Memory B cell (primary cell): Measurements from ENCODE around the gene MYL11.

Experiments
- ATAC-seq: fragments of 150-1000 bp; cut with Tn5 transposase; 2 replicates; pipeline ENCODE4 v1.10.0; 2021; ENCODE audit warnings: low read depth, mild to moderate bottlenecking, moderate library complexity
- DNase-seq, 2 donors: peaks; one replicate each; pipeline ENCODE4 v3.0.0; 2022; ENCODE audit warnings: low spot score in 2 of 2
- H3K27ac Mint-ChIP-seq: one replicate; pipeline ENCODE4 v1.8.0; 2022; ENCODE audit warnings: mild to moderate bottlenecking, moderate library complexity, mixed read lengths
- H3K27me3 Mint-ChIP-seq: one replicate; pipeline ENCODE4 v1.8.0; 2022; ENCODE audit warnings: mixed read lengths
- H3K36me3 Mint-ChIP-seq: one replicate; pipeline ENCODE4 v1.8.0; 2022; ENCODE audit warnings: mild to moderate bottlenecking, mixed read lengths
- H3K4me1 Mint-ChIP-seq: one replicate; pipeline ENCODE4 v1.8.0; 2022; ENCODE audit warnings: mixed read lengths
- H3K4me3 Mint-ChIP-seq: one replicate; pipeline ENCODE4 v1.8.0; 2022; ENCODE audit warnings: mild to moderate bottlenecking, moderate library complexity, mixed read lengths
- H3K9me3 Mint-ChIP-seq: one replicate; pipeline ENCODE4 v1.8.0; 2022; ENCODE audit warnings: mixed read lengths

The MYL11 gene

DNA sequence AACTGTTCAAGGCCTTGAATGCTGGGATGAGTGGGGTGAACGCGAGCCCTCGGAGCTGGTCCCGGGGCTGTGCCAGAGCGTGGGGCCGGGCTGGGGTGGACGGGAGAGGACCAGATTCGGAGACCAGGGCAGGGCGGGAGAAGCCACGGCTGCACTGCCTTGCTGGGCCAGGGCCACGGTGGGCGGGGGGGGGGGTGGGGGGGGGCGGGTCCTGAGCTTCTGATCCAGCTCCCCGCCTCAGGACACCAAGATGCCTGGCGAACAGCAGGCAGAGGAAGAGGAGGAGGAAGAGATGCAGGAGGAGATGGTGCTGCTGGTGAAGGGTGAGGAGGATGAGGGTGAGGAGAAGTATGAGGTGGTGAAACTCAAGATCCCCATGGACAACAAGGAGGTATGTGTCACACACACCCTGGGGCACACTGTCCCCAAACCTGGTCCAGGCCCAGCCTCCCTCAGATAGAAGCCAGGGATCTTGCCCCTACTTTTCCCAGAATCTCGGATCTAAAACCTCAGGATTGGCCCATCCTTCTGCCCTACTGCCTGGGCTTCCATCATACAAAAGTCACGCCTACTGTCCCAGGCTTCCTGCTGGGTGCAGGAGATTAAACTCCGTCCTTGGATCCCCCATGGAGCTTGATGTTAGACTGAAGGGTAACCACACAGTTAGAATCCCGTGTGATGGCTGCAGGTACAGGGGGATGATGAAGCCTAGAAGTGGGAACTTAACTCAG is 33.4 kb downstream of the MYL11 start:
- no peaks in the 10 kb centered on the region for H3K9me3 Mint-ChIP-seq
- no peak overlapping the region for H3K27ac Mint-ChIP-seq
- DNase-seq (no peak), ATAC-seq (no peak)
- H3K27me3 Mint-ChIP-seq: peaks cover 2% of the 10 kb centered on the region
- H3K4me1 Mint-ChIP-seq: peaks cover 25% of the 10 kb centered on the region
- peak overlapping the region; percentile 99 for H3K4me3 Mint-ChIP-seq
- peaks cover 5% of the 10 kb centered on the region for H3K36me3 Mint-ChIP-seq

GRCh38 chr16:30409125-30410060 is 34.8 kb downstream of the MYL11 start:
- Mint-ChIP-seq H3K4me1 (peaks cover 19% of the 10 kb centered on the region), H3K4me3 (peak overlapping the region; percentile 29), H3K36me3 (peaks cover 5% of the 10 kb centered on the region), H3K27ac (no peak overlapping the region), H3K27me3 (no peaks in the 10 kb centered on the region), H3K9me3 (no peaks in the 10 kb centered on the region)
- peak; percentile 67 for ATAC-seq
- DNase-seq: peak; percentile 94 to 95

- no peaks in the 10 kb centered on the region for H3K27me3 Mint-ChIP-seq
- no peak overlapping the region for H3K4me3 Mint-ChIP-seq
- peak overlapping the region; percentile 16 for H3K27ac Mint-ChIP-seq
- ATAC-seq (no peak), DNase-seq (no peak)
- H3K9me3 Mint-ChIP-seq: no peaks in the 10 kb centered on the region
- peaks cover 13% of the 10 kb centered on the region for H3K4me1 Mint-ChIP-seq
- H3K36me3 Mint-ChIP-seq: peaks cover 5% of the 10 kb centered on the region
These were observed 38.7 kb downstream of the MYL11 start for GRCh38 chr16:30413112-30413806.

DNA sequence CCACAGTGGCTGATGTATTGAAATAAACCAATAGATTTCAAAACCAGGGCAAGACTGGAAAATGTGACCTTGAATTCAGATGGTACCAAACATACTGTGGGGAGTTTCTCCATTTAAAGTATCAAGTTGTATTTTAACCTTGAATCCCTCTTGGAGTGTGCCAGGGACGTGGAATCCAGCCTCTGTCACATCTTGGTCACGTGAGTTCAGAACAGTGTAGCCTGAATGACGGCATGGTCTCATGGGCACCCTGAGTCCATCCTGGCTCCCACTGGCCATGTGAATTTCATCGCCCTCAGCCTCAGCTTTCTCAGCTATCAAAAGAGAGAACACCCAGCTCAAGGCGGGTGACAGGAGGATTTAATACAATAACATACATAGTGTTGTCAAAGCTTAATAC is 39.6 kb downstream of the MYL11 start:
- Mint-ChIP-seq H3K36me3 (peaks cover 5% of the 10 kb centered on the region), H3K4me3 (no peak overlapping the region), H3K9me3 (no peaks in the 10 kb centered on the region), H3K27me3 (no peaks in the 10 kb centered on the region), H3K27ac (no peak overlapping the region), H3K4me1 (peaks cover 6% of the 10 kb centered on the region)
- no peak for DNase-seq
- ATAC-seq: no peak

GRCh38 chr16:30416047-30416603 is 41.5 kb downstream of the MYL11 start:
- no peaks in the 10 kb centered on the region for H3K9me3 Mint-ChIP-seq
- DNase-seq (no peak), ATAC-seq (no peak)
- H3K36me3 Mint-ChIP-seq: peaks cover 13% of the 10 kb centered on the region
- H3K27ac Mint-ChIP-seq: no peak overlapping the region
- no peaks in the 10 kb centered on the region for H3K27me3 Mint-ChIP-seq
- H3K4me1 Mint-ChIP-seq: peaks cover 7% of the 10 kb centered on the region
- H3K4me3 Mint-ChIP-seq: no peak overlapping the region

DNA sequence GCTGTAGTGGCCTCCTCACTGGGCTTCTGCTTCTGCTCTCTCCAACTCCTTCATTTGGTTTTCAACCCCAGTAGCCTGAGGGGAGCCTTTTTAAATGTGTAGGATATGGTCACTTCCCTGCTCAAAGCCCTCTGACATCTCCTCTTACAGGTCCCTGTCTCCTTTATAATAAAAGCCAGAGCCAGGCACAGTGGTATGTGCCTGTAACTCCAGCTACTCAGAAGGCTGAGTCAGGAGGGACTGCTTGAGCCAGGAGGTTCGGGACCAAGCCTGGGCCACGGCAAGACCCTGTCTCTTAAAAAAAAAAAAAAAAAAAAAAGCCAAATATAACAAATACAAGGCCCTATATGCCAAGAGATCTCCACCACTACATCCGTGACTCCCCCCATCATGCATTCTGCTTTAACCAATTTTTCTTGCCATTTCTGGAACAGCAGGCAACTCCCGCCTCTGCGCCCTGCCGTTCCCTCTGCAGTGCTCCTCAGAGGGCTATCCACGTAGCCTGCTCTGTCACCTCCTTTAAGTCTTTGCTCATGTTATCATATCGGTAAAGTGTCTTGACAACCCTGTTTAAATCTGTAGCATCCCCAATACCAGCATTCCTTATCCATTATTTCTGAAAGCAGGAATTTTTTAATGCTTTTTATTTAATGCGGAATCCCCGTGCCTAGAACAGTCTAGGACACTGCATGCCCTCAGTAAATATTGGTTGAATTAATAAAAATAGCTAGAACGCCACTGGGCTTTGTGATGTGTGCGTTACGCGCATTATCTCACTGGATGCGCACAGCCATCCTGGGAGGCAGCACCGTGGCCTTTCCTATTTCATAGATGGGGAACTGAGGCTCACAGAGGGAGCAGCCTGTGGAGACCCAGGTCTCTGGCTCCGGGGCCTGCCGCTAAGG is 42.3 kb downstream of the MYL11 start:
- no peaks in the 10 kb centered on the region for H3K27me3 Mint-ChIP-seq
- DNase-seq: no peak
- no peak overlapping the region for H3K27ac Mint-ChIP-seq
- H3K4me3 Mint-ChIP-seq: peak overlapping the region; percentile 32
- no peaks in the 10 kb centered on the region for H3K9me3 Mint-ChIP-seq
- peaks cover 10% of the 10 kb centered on the region for H3K4me1 Mint-ChIP-seq
- peaks cover 16% of the 10 kb centered on the region for H3K36me3 Mint-ChIP-seq
- no peak for ATAC-seq

DNA sequence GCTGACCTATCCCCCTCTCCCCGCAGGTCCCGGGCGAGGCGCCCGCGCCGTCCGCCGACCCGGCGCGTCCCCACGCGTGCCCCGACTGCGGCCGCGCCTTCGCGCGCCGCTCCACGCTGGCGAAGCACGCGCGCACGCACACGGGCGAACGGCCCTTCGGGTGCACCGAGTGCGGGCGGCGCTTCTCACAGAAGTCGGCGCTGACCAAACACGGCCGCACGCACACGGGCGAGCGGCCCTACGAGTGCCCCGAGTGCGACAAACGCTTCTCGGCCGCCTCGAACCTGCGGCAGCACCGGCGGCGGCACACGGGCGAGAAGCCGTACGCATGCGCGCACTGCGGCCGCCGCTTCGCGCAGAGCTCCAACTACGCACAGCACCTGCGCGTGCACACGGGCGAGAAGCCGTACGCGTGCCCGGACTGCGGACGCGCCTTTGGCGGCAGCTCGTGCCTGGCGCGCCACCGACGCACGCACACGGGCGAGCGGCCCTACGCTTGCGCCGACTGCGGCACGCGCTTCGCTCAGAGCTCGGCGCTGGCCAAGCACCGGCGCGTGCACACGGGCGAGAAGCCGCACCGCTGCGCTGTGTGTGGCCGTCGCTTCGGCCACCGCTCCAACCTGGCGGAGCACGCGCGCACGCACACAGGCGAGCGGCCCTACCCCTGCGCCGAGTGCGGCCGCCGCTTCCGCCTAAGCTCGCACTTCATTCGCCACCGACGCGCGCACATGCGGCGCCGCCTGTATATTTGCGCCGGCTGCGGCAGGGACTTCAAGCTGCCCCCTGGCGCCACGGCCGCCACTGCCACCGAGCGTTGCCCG is 43.1 kb downstream of the MYL11 start:
- DNase-seq (peak; percentile 80 to 84), ATAC-seq (peak; percentile 91)
- Mint-ChIP-seq H3K9me3 (no peaks in the 10 kb centered on the region), H3K27ac (no peak overlapping the region), H3K27me3 (no peaks in the 10 kb centered on the region), H3K4me1 (peaks cover 10% of the 10 kb centered on the region), H3K4me3 (peak overlapping the region; percentile 78), H3K36me3 (peaks cover 14% of the 10 kb centered on the region)

GRCh38 chr16:30418350-30419181 is 44.0 kb downstream of the MYL11 start:
- peak overlapping the region; percentile 78 for H3K4me3 Mint-ChIP-seq
- H3K4me1 Mint-ChIP-seq: peaks cover 10% of the 10 kb centered on the region
- peaks cover 14% of the 10 kb centered on the region for H3K36me3 Mint-ChIP-seq
- DNase-seq (no peak), ATAC-seq (no peak)
- H3K27me3 Mint-ChIP-seq: no peaks in the 10 kb centered on the region
- no peaks in the 10 kb centered on the region for H3K9me3 Mint-ChIP-seq
- H3K27ac Mint-ChIP-seq: no peak overlapping the region

DNA sequence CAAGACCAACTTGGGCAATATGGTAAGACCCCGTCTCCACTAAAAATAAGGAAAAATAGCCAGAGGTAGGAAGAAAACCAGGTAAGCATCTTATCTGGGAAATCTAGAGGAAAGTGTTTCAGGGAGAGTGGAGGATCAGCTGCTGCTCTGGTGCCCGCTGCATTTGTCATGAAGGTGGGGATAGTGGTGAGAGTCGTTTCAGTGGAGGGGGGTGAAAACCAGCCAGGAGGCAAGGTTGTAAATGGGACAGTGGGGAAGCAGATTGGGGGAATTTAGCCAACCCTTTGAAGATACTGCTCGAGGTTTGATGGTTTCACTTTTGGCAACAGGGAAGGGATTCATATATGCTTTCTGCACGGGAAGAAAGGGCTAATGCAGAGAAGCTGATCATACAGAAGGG is 46.4 kb downstream of the MYL11 start:
- no peaks in the 10 kb centered on the region for H3K27me3 Mint-ChIP-seq
- no peak overlapping the region for H3K27ac Mint-ChIP-seq
- H3K4me3 Mint-ChIP-seq: no peak overlapping the region
- H3K9me3 Mint-ChIP-seq: no peaks in the 10 kb centered on the region
- peaks cover 12% of the 10 kb centered on the region for H3K4me1 Mint-ChIP-seq
- DNase-seq: no peak
- no peak for ATAC-seq
- peaks cover 19% of the 10 kb centered on the region for H3K36me3 Mint-ChIP-seq
